Keratinocyte (primary cell): ENCODE results near the gene TMEM42. TPM values are rescaled to one million over a fixed set of nuclear protein-coding genes. Genes with fewer than 3 reads are reported as not detected.

Experiments used
- DNase-seq: peaks from one replicate; pipeline ENCODE4 v3.0.0-alpha.2; 2011; ENCODE audit warnings: low read depth, missing footprints, low spot score
- FAIRE-seq: peaks from 2 replicates; lab custom pipeline; 2011; peaks lifted over from hg19 to GRCh38; lab: Jason Lieb, UNC
- H2AFZ ChIP-seq: 2 replicates; pipeline ENCODE4 v1.6.0; 2012; ENCODE audit warnings: low read length, control low read depth, inconsistent platforms; ENCODE audit not compliant: control insufficient read depth
- H3K27ac ChIP-seq: 2 replicates; pipeline ENCODE4 v1.5.1; 2011; ENCODE audit warnings: low read length; ENCODE audit not compliant: control insufficient read depth, insufficient read depth
- H3K27me3 ChIP-seq: 3 replicates; pipeline ENCODE4 v1.6.0; 2011; ENCODE audit warnings: low read length; ENCODE audit not compliant: control insufficient read depth, insufficient read depth; ENCODE audit errors: extremely low read depth
- H3K36me3 ChIP-seq, 2 experiments: 2 replicates in 1 of 2; 3 replicates in 1 of 2; pipeline ENCODE4 v1.5.1; 2011; ENCODE audit warnings: low read length in 2 of 2, mild to moderate bottlenecking in 1 of 2; ENCODE audit not compliant: control insufficient read depth in 2 of 2, insufficient read depth in 2 of 2; ENCODE audit errors: extremely low read depth in 1 of 2
- H3K4me1 ChIP-seq: 3 replicates; pipeline ENCODE4 v1.5.1; 2011; ENCODE audit warnings: low read length; ENCODE audit not compliant: control insufficient read depth, insufficient read depth; ENCODE audit errors: extremely low read depth
- H3K4me2 ChIP-seq: 3 replicates; pipeline ENCODE4 v1.6.0; 2011; ENCODE audit warnings: low read depth, low read length; ENCODE audit not compliant: control insufficient read depth, insufficient read depth; ENCODE audit errors: extremely low read depth
- H3K4me3 ChIP-seq, 3 experiments: fragments of 200-600 bp in 1 of 3; sonication (generic) in 1 of 3; 2 replicates in 2 of 3; 3 replicates in 1 of 3; pipeline ENCODE4 v1.5.1; 2011 to 2016; ENCODE audit warnings: low read length in 3 of 3, mild to moderate bottlenecking in 3 of 3, control low read depth in 2 of 3, inconsistent platforms in 1 of 3, low read depth in 1 of 3, mixed read lengths in 1 of 3, mixed run types in 1 of 3, moderate library complexity in 1 of 3; ENCODE audit not compliant: control insufficient read depth in 2 of 3, insufficient read depth in 2 of 3; ENCODE audit errors: extremely low read depth in 1 of 3
- H3K79me2 ChIP-seq: 2 replicates; pipeline ENCODE4 v1.6.0; 2012; ENCODE audit warnings: low read length; ENCODE audit not compliant: control insufficient read depth, insufficient read depth
- H3K9ac ChIP-seq: 3 replicates; pipeline ENCODE4 v1.6.0; 2011; ENCODE audit warnings: low read length; ENCODE audit not compliant: control insufficient read depth, insufficient read depth; ENCODE audit errors: extremely low read depth
- H3K9me1 ChIP-seq: 3 replicates; pipeline ENCODE4 v1.6.0; 2011; ENCODE audit warnings: low read length; ENCODE audit not compliant: control insufficient read depth, insufficient read depth; ENCODE audit errors: extremely low read depth
- H3K9me3 ChIP-seq: 2 replicates; pipeline ENCODE4 v1.5.1; 2012; ENCODE audit warnings: low read depth, low read length; ENCODE audit not compliant: control insufficient read depth
- H4K20me1 ChIP-seq: 3 replicates; pipeline ENCODE4 v1.6.0; 2011; ENCODE audit warnings: low read length; ENCODE audit not compliant: control insufficient read depth, insufficient read depth; ENCODE audit errors: extremely low read depth
- CTCF ChIP-seq, 3 experiments: IDR thresholded peaks in 1 of 3; conservative IDR thresholded peaks in 1 of 3; optimal IDR thresholded peaks in 1 of 3; 2 replicates in 2 of 3; 3 replicates in 1 of 3; pipeline versions ENCODE3 to v1.5.1; 2011; ENCODE audit warnings: low read length in 3 of 3, mild to moderate bottlenecking in 3 of 3, moderate library complexity in 2 of 3, control low read depth in 1 of 3, inconsistent platforms in 1 of 3; ENCODE audit not compliant: insufficient read depth in 2 of 3; ENCODE audit errors: extremely low read depth in 1 of 3
- EZH2 ChIP-seq: IDR thresholded peaks from one replicate; pipeline ENCODE4 v1.6.1; 2012; ENCODE audit warnings: inconsistent platforms, mild to moderate bottlenecking, low read length, moderate library complexity
- dilution Hi-C: fragments of 300-500 bp; cut with MboI; formaldehyde crosslinking; loops from one replicate; pipeline ENCODE4 v1.7.0; 2020; ENCODE audit warnings: low sequenced_read_pairs; ENCODE audit not compliant: extremely low pct_ligation_motif_present
- polyA plus RNA-seq, 5 experiments: library from polyadenylated mRNA; depleted of rRNA in 3 of 5; stranded (reverse) in 3 of 5; stranded (forward) in 1 of 5; unstranded in 1 of 5; fragments of >200 nt; gene quantifications; 1 replicate in 1 of 5; 2 replicates in 3 of 5; 3 replicates in 1 of 5; pipeline versions ENCODE4 v1.2.1 to v1.2.3, GENCODE V29; 2011 to 2012; ENCODE audit warnings: missing spikeins in 2 of 5, low read depth in 1 of 5, low replicate concordance in 1 of 5

The TMEM42 gene
- polyA plus RNA-seq, 1 donor (not counting 4 experiments of a cell fraction or from before 2014, with no cell fraction given) = 19.5 TPM

- H2AFZ ChIP-seq = no peak overlapping the region
- no peak overlapping the region for H3K4me2 ChIP-seq
- FAIRE-seq (no peak), DNase-seq (no peak)
- H3K4me1 ChIP-seq = peaks cover 14% of the 10 kb centered on the region
- H3K36me3 ChIP-seq = no peaks in the 10 kb centered on the region
- TF ChIP-seq CTCF (optimal IDR thresholded peaks at IDR 0.05 in 1 of 3, IDR thresholded peaks at IDR 0.05 in 1 of 3, conservative IDR thresholded peaks at IDR 0.05 in 1 of 3; ENCODE audit: extremely low read depth in 1 of 3, insufficient read depth in 2 of 3, low read length in 3 of 3) (no peak), EZH2 (no peak)
- peaks cover 4% of the 10 kb centered on the region for H3K9me3 ChIP-seq
- peak overlapping the region; percentile 3 for H3K9ac ChIP-seq
- H4K20me1 ChIP-seq = no peaks in the 10 kb centered on the region
- no peak overlapping the region for H3K4me3 ChIP-seq
- H3K9me1 ChIP-seq = no peaks in the 10 kb centered on the region
- dilution Hi-C loops = no loop called here
- no peaks in the 10 kb centered on the region for H3K79me2 ChIP-seq
- no peaks in the 10 kb centered on the region for H3K27me3 ChIP-seq
- no peak overlapping the region for H3K27ac ChIP-seq
These were observed 45.9 kb downstream of the TMEM42 start for GRCh38 chr3:44907612-44908011.

GRCh38 chr3:44909063-44909462 is 47.4 kb downstream of the TMEM42 start:
- Histone ChIP-seq H3K4me1 (peaks cover 14% of the 10 kb centered on the region), H3K4me2 (no peak overlapping the region), H3K27ac (no peak overlapping the region), H3K27me3 (no peaks in the 10 kb centered on the region), H3K4me3 (no peak overlapping the region), H3K9me3 (peaks cover 4% of the 10 kb centered on the region), H4K20me1 (no peaks in the 10 kb centered on the region), H3K36me3 (no peaks in the 10 kb centered on the region), H3K9ac (no peak overlapping the region), H2AFZ (no peak overlapping the region), H3K9me1 (no peaks in the 10 kb centered on the region), H3K79me2 (no peaks in the 10 kb centered on the region)
- dilution Hi-C loops = no loop called here
- TF ChIP-seq EZH2 (no peak), CTCF (optimal IDR thresholded peaks at IDR 0.05 in 1 of 3, IDR thresholded peaks at IDR 0.05 in 1 of 3, conservative IDR thresholded peaks at IDR 0.05 in 1 of 3; ENCODE audit: extremely low read depth in 1 of 3, insufficient read depth in 2 of 3, low read length in 3 of 3) (no peak)
- no peak for DNase-seq
- no peak for FAIRE-seq
